Stimulated activated naive CD8-positive, alpha-beta T cell treated with anti-CD3 and anti-CD28 coated beads, Interleukin-15, Interleukin-2, amounts not matched to agents 100 U/mL and 50 U/mL, for 24 hours (primary cell): ENCODE results near the gene TMSB4X.
"Not testable (repeated sequence)": the region's sequence is repeated elsewhere in the genome, so short reads cannot be mapped to it uniquely, and the experiment has no call there.

Experiments used
- ATAC-seq: fragments of 150-1000 bp; cut with Tn5 transposase; one replicate; pipeline ENCODE4 v1.10.0; 2021
- DNase-seq: peaks from one replicate; pipeline ENCODE4 v3.0.0; 2021

Gene TMSB4X

DNA sequence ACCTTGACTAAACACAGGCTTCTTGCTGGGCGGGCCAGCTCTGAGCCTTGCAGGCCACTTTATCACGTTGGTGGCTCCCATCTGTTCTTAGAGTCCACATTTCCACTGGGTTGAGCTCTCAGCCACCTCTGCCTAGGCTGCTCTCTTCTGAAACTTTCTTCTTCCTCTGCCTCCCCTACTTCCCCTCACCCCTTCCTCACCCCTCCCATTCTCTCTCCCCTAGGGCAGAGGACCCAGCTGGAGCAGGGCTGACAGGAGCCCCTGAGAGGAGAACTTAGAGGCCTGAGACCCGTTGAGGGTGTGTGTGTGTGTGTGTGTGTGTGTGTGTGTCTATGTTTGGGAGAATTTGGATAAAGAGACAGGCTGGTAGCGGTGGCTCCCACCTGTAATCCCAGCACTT is 19.9 kb upstream of the TMSB4X start:
- DNase-seq (no peak), ATAC-seq (no peak)

DNA sequence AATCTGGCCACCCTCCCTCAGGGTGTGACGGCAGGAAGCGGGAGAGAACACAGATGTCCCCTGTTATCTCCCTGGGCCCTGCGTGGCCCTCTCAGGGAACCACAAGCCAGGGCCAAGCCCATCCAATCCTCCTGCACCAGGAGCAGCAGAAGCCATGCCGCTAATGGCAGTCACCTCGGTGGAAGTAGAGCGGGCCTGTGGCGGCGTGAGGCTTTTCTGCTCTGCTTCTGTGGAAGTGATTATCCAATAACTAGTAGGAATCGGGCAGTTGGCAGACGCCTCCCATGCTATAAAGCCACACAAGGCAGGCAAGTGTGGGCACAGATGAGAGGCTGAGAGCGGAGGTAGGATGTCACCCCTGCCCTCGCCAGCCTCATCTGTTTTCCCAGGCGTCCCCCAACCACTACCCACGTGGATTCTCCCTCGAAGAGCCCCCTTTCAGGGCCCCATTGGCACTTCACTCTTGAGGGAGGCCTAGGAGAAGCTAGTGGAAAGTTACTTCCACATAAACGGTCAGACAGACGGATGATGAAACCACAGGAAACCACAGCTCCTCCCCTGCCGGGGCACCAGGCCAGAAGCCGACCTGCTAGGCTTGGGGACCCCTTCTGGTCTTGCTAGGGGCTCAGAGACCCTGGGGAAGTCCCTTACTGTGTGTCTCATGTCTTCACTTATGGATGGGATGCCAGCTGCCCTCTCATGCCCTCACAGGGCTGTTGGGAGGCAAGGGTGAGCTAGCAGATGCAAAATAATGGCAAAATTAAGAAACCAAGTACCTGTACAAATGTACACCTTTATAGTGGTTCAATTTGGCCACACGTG is 18.8 kb upstream of the TMSB4X start:
- DNase-seq, result peak; percentile 76
- ATAC-seq, result peak; percentile 66

DNA sequence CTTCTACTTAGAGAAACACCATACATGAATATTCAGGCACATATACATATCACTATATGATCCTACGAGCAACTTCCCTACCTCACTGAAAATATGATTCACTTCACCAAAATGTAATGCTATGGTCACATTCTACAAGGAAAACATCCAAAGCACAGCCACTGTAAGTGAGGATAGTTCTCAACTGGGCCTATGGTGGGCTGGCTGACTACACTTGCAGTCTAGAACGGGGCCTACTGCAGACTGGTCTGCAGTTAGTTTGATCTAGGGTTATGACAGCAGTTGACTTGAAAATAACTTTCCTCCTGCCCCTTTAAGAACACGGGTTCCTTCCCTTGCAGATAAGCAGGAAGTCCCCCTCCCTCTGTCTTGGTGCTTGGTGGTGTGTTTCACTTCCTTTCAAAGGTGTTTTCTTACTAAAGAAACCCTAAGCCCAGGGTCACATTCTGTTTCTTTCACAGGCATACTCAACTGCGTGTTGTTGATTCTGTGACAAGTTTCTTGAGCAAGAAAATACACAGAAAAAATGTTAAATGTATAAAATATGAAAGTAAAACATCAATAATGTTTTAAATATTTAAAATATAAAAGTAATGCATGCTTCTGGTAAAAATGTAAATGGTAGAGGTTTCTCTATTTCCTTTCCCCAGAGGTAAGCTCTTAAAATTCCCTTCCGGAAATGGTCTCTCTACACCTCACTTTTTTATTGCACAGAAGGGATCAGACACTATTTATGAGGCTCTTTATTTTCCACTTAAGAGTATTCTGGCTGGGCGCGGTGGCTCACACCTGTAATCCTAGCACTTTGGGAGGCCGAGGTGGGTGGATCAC is 18.0 kb upstream of the TMSB4X start:
- peak; percentile 65 for ATAC-seq
- no peak for DNase-seq

GRCh38 chrX:12958059-12958458 is 16.9 kb upstream of the TMSB4X start:
- no peak for DNase-seq
- ATAC-seq, result no peak

GRCh38 chrX:12958461-12958860 is 16.4 kb upstream of the TMSB4X start:
- ATAC-seq, result no peak
- no peak for DNase-seq

DNA sequence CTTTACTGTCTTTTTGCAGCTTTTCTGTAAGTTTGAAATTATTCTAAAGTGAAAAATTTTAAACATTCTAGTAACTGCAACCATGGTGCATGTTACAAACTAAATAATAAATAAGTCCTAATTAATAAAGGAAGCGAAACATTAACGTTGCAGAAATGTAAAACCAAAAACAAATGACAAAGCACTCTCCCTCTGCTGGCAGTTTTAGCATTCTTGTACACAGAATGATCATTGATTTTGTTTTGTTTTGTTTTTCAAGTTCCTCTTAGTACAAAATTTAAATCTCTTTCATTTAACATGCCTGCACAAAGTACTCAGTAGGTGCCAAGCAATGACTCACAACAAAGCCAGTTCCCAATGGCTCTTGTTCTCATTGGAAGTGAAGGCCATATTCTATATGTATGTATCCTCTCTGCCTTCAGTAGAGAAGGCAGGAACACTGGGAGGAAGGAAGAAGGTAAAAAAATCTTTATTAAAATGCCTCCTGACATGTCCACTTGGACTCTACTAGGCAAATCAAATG is 13.7 kb upstream of the TMSB4X start:
- no peak for DNase-seq
- ATAC-seq, result no peak

GRCh38 chrX:12962041-12962504 is 12.8 kb upstream of the TMSB4X start:
- DNase-seq (no peak), ATAC-seq (no peak)

GRCh38 chrX:12963210-12963850 is 11.6 kb upstream of the TMSB4X start:
- DNase-seq, result not testable (repeated sequence)

DNA sequence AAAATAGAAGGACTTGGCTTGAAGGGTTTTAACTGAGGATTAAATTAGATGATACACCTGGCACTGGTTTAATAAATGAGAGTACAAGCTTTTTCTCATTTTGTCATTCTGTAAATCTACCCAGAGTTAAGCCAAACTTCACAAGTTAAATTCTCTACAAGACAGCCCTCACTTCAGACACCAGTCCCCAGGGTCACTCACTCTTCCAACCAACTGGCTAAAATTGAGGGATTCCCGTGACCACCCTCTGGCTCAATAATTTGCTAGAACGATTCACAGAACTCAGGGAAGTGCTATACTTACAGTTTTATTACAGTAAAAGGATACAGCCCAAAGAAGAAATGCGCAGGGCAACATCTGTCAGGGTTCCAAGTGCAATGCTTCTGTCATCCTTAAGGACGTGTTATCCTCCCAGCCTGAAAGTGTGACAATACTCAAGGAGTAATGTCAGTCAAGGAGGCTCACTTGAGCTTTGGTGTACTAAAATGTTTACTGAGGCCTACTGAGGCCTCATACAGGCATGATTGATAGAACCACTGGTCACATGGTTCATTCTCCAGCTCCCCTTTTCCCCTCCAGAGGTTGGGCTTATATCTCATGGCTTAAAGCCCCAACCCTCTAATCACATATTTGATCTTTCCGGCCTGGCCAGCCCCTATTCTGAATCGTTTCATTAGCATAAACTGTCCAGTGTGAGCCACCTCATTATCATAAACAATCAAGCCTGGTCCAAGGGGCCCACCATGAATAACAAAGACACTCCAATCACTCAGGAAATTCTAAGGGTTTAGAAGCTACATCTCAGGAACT is 9.6 kb upstream of the TMSB4X start:
- ATAC-seq (no peak), DNase-seq (no peak)

More at GRCh38 chrX:12963210-12963850, 11.6 kb upstream of the TMSB4X start:
- not testable (repeated sequence) for ATAC-seq

DNA sequence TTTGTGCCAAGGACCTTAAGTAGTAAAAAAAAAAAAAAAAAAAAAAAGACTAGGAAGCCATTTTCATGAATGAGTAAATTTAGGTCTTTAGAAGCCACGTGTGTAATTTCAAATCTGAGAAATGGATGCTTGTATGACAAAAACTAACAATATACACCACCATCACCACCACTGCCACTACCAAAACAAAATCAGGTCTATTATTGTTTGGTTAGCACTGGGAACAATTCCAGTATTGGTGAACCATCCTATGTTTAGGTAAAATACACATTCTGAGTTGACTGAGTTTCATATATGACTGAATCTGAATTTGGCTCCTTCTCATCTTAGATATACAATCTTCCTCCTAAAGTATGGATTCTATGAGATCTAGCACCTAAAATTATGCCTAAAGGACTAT is 8.8 kb upstream of the TMSB4X start:
- DNase-seq, result no peak
- ATAC-seq, result no peak

DNA sequence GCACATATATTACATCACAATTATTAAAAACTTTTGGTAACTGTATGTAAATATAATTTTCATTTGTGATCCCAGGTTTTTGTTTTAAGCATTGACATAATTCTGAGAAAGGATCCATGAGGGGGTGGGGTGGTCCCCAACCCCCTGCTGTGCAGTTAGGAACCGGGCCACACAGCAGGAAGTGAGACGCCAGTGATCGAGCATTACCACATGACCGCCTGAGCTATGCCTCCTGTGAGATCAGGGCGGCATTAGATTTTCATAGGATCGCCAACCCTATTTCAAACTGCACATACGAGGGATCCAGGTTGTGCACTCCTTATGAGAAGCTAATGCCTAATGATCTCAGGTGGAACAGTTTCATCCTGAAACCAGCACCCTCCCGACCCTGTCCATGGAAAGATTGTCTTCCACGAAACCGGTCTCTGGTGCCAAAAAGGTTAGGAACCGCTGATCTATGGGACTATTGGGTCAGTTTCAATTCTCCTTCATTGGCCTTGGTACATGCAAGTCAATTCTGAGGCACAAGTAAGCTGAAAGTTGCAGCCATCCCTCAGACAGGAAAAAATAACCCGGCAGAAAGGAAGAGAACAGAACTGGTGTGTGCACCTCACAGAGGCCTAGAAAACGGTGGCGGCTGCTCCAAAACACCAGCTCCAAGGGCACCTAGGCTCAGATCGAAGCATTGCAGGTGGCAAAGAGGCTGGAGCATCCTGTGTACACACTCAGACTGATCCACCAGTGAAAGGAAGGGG is 7.0 kb upstream of the TMSB4X start:
- DNase-seq (peak; percentile 39), ATAC-seq (peak; percentile 64)

GRCh38 chrX:12970691-12971202 is 4.2 kb upstream of the TMSB4X start:
- DNase-seq (peak; percentile 44), ATAC-seq (peak; percentile 38)

DNA sequence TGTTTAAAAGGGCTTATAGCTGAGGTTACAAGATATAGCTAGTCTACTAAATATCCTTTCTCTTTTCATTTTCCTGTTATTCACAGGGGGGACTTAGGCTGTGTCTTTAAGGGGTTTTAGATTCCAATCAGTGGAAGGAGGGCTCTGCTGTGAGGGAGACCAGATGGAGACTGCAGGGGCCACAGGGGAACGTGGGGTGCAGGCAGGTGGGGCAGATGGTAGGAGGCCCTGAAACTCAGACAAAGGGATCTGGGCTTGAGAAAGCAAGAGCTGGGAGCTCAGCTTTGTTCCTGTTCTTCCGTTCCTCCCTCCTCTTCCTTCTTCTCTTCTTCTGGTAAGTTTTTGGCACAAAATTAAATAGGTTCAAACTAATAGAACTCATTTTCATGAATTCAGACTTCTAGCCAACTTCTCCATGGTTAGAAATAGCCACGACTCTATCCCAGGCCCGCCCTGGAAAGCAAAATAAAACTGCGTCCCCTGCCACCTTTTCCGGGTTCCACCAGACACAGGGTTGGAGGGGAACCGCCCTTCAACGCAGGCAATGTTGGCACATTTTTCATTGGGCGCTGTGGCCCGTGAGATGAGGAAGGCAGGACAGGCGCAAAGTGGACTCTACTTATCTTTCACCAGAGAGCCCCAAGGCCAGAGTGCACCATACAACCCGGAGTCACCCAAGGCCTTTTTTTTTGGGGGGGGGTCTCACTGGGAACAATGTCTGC is 3.5 kb upstream of the TMSB4X start:
- ATAC-seq (no peak), DNase-seq (peak; percentile 53)

GRCh38 chrX:12972243-12972642 is 2.7 kb upstream of the TMSB4X start:
- ATAC-seq (no peak), DNase-seq (no peak)

DNA sequence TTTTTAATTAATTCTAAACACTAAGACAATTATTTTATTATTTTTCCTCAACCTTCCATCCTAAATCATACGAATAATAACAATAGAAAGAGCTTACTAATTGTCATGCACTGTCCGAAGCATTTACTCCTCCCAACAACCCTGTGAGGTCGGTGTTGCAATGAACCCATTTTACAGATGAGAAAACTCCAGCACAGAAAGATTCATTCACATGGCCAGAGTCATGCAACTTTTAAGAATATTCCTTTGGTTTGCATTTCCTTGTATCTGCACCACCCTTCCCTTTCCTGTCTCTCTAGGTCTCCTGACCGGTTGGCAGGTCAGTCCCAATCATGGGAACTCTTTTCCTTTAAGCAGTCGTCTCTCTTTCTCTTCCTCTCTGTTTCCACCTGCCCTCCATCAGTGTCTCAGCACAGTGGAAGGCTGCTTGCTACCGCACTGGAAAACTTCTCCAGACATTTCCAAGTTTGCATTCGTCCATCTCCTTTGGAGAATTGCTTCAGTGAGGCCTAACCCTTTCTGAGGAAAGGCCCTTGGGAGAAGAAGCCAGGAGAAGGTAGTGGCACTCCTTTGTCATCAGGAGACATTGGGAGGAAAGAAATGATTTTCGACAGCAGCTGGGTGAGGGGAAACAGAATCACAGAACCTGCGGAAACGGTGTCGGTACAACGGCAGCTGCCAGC is 1.9 kb upstream of the TMSB4X start:
- ATAC-seq (no peak), DNase-seq (no peak)

DNA sequence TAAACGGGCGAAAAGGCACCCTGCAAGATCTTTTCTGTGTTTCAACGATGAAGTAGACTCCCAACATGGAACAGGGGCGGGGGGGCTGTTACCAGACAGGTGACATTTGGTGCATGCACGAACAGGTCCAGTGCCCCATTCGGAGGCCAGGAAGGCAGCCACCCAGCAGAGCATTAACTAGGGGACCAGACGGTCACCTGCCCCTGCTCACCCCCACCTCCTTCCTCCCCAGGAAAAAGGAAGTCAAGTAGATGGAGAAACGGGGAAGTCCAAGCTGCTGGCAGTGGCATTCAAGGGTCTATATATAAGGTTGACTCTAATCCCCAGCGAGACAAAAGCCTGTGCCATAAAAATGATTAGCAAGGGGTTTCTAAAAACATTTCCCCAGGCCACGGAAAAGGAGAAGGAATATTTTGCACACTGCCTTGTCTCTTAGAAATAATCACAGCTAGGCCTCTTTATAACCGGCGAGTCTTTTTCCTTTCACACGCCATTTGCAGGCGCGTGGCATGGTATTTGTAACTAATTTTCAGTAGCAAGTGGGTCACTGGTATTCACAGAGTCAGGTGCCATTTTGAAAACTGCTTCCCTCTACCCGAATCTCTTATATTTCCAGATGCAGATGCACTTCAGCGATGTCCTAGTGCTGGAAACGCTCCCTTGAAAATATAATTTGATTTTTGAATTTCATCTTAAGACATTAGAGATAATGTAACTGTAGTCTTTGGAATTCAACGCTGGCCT is 1.2 kb upstream of the TMSB4X start:
- ATAC-seq (peak; percentile 3), DNase-seq (peak; percentile 59)

DNA sequence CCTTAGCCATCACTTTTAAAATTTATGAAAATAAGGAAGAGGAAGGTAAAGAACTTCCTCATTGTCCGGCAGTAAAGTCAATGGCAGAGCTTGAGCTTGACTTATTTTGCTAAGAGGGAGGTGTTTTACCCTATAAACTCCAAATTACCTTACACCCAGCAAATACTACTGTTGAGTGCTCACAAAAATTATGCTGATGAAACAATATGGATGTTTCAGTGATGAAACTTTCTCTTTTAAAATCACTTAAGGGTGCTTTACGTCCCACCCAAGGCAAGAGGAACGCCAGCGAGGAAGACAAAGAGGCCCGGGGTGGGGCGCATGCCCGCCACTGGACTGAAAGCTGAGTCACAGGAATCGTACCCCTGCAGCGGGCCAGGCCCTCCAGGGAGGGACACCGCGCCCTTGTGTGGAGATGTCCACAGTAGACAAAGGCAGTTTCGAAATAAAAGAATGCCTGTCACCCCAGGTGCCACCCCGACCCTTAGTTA is 560 bp upstream of the TMSB4X start:
- ATAC-seq (peak; percentile 29), DNase-seq (peak; percentile 61)

- DNase-seq (no peak), ATAC-seq (no peak)
These were observed 708 bp downstream of the TMSB4X start for GRCh38 chrX:12975670-12975965.
